Measurements from ENCODE around the gene NRCAM.
"Not testable (repeated sequence)": the region's sequence is repeated elsewhere in the genome, so short reads cannot be mapped to it uniquely, and the experiment has no call there.

The NRCAM gene

DNA sequence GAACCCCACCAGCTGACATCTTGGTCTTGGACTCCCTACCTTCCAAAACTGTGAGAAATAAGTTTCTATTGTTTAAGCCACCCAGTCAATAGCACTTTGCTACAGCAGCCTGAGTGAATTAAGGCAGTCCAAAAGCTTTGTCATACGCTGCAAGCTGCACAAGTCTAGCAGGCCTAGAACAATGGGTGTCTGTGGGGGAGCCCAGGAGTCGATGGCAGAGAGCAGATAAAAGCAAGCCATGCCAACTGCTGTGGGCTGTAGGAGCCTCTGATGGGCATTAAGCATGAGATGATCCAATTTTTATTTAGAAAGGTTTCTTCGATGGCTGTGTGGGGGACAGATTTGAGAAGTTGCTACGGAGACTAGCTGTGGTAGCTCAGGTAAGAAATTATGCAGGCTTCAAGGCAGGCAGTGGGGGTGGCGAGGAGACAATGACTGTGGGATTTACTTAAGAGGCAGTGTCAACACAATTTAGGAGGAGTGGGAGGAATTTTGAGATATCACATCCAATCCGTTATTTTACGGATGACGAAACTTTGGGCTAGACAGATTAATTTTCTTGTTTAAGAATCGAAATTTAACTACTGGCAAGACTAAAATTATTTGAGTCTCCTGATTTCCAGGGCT, 110.4 kb downstream of the NRCAM start:
- no peak for DNase-seq (ENCODE audit: low read depth)

DNA sequence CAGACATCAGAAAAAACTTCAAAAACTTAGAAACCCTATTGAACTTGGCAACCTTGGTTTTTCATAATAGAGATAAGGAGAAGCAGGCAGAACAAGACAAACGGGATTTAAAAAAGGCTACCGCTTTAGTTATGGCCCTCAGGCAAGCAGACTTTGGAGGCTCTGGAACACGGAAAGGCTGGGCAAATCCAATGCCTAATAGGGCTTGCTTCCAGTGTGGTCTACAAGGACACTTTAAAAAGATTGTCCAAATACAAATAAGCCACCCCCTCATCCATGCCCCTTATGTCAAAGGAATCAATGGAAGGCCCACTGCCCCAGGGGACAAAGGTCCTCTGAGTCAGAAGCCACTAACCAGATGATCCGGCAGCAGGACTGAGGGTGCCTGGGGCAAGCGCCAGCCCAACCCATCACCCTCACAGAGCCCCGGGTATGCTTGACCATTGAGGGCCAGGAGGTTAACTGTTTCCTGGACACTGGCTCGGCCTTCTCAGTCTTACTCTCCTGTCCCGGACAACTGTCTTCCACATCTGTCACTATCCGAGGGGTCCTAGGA, 115.3 kb downstream of the NRCAM start:
- DNase-seq (ENCODE audit: low read depth): no peak

DNA sequence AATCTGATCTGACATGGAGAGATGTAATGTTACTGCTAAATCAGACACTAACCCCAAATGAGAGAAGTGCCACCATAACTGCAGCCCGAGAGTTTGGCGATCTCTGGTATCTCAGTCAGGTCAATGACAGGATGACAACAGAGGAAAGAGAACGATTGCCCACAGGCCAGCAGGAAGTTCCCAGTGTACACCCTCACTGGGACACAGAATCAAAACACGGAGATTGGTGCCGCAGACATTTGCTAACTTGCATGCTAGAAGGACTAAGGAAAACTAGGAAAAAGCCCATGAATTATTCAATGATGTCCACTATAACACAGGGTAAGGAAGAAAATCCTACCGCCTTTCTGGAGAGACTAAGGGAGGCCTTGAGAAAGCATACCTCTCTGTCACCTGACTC, 115.8 kb downstream of the NRCAM start:
- DNase-seq (ENCODE audit: low read depth): not testable (repeated sequence)

DNA sequence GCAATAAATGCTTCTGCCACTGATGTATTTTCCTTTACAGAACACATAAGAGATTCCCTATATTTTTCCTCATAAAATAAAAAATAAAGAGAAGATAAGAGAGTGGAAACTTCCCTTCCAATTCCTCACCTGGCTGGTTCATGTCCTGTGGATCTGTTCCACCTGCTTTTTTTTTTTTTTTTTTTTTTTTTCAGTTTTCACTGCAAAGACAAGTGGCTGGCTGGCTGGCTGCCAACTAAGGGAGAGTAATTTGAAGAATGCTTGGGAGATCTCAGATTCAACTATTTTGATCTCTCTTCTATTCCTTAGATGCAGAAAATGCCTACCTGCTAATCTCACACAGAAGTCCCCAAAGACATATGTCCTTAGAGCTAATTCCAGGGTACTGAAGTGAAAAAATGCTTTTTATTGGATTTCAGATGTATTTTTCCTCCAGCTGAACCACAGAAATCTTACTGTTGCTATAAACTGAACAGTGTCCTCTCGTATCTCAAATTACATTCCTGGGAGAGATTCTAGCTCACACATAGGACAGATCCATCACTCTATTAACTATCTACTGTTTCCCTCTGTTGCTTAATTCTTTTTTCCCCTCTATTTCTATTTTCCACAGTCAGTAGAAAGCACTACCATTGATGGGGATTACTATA, 120.8 kb downstream of the NRCAM start:
- DNase-seq (ENCODE audit: low read depth): no peak

DNA sequence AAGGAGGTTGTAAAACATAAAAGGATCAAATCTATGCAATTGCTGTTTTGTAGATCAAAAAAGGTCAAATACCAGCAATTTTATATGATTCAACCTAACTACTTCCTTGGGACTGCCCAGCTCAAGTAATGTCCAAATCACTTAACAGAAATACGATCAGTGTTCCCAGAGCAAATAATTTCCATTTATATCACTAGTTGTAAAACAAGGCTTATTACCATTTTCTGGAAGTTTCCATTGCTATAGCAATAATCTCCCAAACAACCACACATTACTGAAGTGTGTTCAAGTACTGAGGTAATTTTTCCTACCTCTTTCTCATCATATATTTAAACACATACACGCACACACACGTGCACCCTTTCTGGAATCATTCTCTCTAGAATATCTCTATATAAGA, 123.3 kb downstream of the NRCAM start:
- DNase-seq (ENCODE audit: low read depth): no peak

GRCh38 chr7:108331971-108332370, 124.3 kb downstream of the NRCAM start:
- no peak for DNase-seq (ENCODE audit: low read depth)

GRCh38 chr7:108330227-108330626, 126.0 kb downstream of the NRCAM start:
- DNase-seq (ENCODE audit: low read depth): no peak

DNA sequence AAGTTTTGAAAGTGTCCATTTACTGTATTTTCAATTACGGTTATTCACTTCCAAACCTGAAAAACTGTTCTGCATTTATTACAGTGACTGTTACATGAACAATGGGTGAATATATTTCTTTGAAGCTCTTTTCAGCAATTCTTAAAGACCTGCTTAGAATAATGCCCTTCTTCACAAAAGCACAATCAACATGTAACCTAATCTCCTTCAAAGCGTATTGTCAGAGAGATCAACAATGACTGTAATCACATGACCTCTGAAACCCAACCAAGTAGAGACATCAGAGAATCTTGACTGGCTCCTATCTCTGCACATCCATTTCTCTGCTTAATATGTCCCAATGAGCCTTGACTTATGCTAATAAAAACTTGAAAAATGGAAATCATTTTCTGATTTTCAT, 126.7 kb downstream of the NRCAM start:
- DNase-seq (ENCODE audit: low read depth): no peak

DNA sequence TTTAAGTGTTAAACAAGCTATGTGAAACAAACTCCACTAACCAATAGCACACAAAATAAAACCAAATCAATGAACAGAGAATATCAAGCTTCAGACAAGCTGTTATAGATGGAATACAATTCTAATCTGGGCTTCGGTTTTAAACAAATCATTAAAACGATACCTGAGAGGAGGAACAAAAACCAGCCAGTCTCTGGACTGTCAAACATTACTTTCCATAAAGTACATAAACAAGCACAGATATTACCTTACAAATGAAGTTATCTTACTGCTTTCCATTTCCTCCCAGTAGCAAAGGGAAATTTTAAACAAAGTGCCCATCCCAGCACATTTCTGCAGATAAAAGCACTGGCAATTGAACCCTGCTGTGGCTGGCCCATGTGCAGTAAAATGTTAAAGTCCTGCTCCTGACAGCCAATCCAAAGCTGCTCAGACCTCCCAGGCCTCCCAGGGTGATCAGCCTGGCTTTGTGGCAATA, 128.0 kb downstream of the NRCAM start:
- no peak for DNase-seq (ENCODE audit: low read depth)

- no peak for DNase-seq (ENCODE audit: low read depth)
Observed at GRCh38 chr7:108327353-108327752, 128.9 kb downstream of the NRCAM start.

DNA sequence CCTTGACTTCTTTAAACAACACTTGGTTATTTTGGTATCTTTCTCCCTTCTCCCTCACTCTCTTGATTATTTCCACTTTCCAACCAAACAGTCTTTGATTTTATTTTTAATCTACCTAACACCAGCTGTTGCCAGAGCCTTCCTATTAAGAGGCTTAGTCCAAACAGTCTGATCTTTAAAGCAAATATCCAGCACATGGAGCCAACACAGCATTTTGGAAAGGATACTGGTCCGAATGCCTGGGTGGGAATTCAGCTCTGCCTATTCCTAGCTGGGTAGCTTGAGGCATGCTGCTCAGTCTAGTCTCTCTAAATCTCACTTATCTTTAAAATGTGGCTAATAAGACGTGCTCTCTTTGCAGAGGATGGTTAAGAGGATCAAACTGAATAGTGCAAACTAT, 129.3 kb downstream of the NRCAM start:
- no peak for DNase-seq (ENCODE audit: low read depth)

DNA sequence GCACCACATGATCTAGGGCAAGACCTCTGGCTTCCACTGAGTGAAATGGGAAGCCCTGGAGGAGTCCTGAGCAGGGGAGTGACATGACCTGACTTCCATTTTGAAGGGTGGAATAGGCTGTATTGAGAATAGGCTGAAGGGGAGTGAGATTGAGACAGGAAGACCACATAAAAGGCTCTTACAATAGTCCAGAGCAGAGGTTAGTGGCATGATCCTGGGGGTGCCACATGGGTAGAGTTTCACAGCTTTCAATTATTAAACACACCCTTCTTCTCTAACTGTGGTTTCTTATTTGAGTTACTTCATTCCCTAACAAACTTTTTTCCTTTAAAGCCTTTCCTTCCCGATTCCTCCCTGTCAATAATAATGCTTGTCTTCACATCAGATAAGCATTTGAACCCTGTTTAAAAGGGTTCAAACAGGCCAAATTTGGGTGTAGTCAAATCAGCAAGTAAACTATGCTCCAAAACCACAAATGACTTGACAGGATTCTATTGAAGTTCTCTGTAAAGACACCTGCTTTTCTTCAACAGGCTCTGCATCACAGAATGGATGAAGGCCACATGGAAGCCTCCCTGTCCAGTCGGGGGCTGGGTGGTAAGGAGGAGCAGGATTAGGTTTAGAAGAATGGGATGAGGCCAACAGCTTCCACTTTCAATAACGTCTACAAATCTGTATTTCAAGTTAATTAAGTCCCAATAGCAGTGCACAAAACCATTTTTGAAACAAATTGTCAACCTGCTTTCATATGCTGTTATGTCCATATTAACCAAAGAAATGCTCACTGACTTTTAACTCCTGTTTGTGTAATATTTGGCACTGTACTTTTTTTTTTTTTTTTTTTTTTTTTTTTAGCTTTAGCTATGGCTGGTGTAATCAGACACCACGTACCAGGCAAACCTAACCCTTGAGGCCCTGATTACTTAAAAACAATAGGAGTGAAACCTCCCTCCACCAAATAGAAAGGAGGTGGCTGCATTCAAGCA, 131.9 kb downstream of the NRCAM start:
- no peak for DNase-seq (ENCODE audit: low read depth)

- no peak for DNase-seq (ENCODE audit: low read depth)
Observed at GRCh38 chr7:108322925-108323832, 133.1 kb downstream of the NRCAM start.

DNA sequence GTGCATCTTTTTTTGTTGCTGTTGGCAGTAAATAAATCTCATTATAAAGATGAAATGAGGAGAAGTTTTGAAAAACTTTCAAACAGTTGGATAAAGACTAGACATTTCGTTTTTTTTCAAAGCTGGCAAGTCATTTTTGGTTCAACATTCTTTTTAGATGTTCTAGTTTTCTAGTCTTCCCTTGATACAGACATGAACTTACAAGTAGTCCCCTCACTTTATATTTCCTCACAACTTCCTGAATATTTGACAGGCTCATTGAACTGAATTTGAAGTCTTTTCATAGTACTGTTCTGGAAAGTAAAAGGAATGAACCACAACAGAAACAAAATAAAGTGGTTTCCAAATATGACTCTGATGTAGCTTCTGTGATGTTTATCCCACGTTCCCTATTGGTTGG, 134.2 kb downstream of the NRCAM start:
- DNase-seq (ENCODE audit: low read depth): no peak

DNA sequence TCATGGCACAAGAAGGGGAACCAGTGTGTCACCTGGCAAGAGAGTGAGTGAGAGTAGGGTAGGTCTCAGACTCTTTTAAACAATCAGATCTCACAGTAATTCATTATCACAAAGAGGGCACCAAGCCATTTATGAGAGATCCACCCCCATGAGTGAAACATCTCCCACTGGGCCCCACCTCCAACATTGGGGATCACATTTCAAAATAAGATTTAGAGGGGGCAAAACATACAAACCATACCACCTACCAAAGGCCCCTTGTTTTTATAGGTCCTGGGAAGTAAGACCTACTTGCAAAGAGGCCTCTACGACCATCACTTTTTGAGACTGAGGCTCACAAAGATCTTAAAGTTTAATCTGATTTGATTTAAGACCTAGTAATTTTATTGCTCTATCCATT, 134.9 kb downstream of the NRCAM start:
- DNase-seq (ENCODE audit: low read depth): no peak

DNA sequence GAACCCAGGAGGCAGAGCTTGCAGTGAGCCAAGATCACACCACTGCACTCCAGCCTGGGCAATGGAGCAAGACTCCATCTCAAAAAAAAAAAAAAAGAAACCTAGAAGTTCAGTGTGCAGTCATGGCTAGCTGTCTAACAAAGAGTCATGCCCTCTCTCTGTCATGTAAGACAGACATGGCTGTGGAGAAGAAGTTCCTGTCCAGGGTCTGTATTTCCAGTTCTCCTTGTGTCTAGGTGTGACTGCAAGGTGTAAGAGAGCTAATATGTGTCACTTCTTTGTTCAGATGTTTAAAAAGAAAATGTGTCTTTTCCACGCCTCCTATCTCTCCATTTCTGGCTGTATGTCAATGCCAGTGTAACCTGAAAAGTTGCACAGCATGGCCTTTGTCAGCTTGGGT, 139.5 kb downstream of the NRCAM start:
- no peak for DNase-seq (ENCODE audit: low read depth)

DNA sequence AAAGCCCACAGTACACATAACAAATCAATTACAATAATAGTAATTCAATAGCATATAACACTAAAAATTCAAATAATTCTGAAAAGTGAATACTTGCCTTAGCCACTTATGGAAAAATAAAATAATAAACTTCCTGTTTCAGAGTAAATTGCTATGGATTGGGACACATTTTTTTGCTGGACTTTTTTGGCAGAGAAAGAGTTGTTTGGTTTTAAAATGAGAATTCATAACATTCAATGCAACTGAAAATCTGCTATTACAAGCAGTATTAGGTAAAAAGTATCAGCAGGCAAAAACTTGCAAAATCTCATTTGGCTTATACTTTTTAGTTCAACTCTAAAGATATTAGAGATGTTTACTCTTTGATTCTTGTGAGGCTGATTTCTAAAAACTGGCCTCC, 141.7 kb downstream of the NRCAM start:
- no peak for DNase-seq (ENCODE audit: low read depth)

DNA sequence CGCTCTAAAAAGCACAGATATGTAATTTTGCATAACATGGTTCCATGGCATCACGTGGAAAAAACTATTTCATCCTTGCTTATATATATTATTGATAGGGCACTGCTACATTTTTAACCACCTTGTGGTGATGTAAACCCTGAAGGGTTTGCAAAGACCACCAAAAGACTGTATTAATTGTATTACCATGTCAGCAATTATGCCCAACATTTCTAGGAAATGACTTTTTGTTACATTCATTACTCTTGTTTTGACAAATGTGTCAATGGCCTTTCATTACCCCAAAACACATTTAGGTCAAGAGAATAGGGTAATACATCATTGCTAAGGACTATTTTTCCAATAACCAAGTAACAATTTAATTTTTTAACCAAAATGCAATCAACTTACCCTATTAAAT, 142.2 kb downstream of the NRCAM start:
- DNase-seq (ENCODE audit: low read depth): no peak

- DNase-seq (ENCODE audit: low read depth): no peak
Observed at GRCh38 chr7:108313086-108313485, 143.2 kb downstream of the NRCAM start.

DNA sequence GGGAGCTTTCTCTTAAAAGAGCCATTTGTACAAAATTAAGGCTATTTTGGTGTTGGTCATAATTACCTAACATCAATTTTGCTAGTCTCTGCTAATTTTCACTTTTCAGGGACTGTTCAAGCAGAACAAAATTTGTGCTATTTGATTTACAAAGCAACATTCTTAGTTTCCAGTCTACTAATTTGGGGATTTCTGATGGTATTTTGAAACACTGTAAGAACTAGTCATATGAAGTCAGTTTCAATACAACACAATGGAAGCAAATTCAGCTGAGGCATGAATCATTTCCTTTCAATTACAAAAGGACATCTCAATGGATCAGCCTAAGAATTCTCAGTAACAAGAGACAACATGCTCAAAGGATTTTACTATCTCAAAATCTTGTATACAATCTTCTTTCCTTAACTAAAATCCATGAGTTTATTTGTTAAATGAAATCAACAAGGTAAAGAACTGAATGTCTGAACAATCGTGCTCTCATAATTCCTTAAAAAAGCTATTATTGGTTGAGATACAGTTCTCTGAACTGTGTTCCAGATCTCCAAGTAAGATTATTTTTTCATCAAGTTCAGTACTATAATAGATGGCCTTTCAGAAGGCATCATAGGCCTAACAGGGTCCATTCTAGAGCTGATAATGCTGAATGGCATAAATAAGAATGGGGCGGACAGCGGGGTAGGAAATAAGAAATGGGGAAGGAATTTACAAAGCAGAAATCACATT, 144.6 kb downstream of the NRCAM start:
- DNase-seq (ENCODE audit: low read depth): no peak

DNA sequence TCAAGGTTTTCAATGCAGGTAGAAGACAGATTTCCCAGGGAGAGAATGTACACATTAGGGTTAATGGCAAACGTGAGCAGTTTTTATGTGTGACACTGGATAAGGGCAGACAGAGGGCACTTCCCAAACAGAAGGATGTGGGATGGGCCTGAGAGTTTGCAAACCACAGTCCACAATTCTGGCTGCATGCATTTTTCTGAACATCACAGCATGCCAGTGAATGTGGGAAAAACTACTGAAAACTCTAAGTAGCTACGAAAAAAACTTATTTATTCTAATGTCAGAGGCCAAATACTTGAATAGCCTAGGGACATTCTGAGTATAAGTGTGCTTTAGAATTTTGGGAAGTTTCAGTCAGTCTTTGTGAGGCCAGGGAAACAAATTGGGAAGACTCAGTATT, 145.9 kb downstream of the NRCAM start:
- DNase-seq (ENCODE audit: low read depth): no peak

Data from activated T-cell treated with anti-CD3 and anti-CD28 coated beads for 48 hours (primary cell).